GM23248 (cell line): ENCODE results near the gene RAB9A.

Source experiments
- EZH2 ChIP-seq: fragments of 200-600 bp; sonication (generic); IDR thresholded peaks from 2 replicates; pipeline ENCODE4 v1.6.1; 2018; ENCODE audit warnings: antibody characterized with exemption, mild to moderate bottlenecking; ENCODE audit not compliant: insufficient read depth, poor library complexity, severe bottlenecking
- EZH2phosphoT487 ChIP-seq: fragments of 200-600 bp; sonication (generic); IDR thresholded peaks from 2 replicates; pipeline ENCODE4 v1.6.1; 2018; ENCODE audit warnings: antibody characterized with exemption, moderate library complexity, mild to moderate bottlenecking, low read depth; ENCODE audit not compliant: insufficient read depth

DNA sequence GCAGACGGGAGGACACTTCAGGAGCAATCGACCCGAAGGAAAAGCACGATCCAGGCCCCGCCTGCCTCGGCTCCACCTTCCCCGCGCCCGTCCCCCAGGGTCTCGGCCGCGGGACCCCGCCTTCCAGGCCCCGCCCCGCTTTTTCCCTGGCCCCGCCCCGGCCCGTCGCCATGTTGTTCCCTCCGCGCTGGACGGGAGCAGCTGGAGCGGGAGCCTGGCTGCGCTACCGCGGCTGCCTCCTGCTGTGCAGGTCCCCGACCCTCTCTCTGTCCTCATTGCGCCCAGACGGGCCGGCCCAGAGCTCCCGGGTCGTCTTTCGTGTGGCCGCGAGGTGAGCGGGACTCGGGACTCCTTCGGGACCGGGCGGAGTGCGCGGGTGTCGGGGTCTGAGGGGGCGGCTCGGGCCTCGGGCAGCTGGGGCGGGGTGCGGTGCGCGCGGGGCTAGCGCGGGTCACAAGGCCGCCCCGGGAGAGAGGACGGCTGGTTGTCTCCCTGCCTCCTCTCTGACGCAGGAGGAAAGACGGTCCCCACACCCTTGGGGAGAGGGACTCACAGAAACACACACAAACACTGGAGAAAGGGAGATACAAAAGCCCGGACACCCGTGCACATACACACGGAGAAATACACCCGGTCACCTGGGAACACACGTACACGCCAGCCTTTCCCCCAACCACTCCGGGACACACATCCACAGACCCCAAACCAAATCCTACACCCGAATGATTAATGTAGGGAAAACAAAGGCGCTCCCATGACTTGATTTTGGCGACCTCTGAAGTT lies at the start of gene RAB9A:
- TF ChIP-seq EZH2: no peak
- TF ChIP-seq EZH2phosphoT487: no peak
